ENCODE data around the gene ATG10.

The ATG10 gene

GRCh38 chr5:82169892-82170291, 198.1 kb downstream of the ATG10 start:
- DNase-seq: no peak

- DNase-seq: peak; percentile 57
These were observed 202.5 kb downstream of the ATG10 start for GRCh38 chr5:82174128-82174918.

- no peak for DNase-seq
These were observed 203.0 kb downstream of the ATG10 start for GRCh38 chr5:82174919-82175219.

GRCh38 chr5:82176115-82176814, 204.4 kb downstream of the ATG10 start:
- no peak for DNase-seq

- no peak for DNase-seq
These were observed 206.6 kb downstream of the ATG10 start for GRCh38 chr5:82178378-82178777.

- no peak for DNase-seq
These were observed 210.8 kb downstream of the ATG10 start for GRCh38 chr5:82182662-82183061.

GRCh38 chr5:82183828-82184227, 212.0 kb downstream of the ATG10 start:
- no peak for DNase-seq

GRCh38 chr5:82185851-82186250, 214.0 kb downstream of the ATG10 start:
- DNase-seq: no peak

GRCh38 chr5:82197550-82197949, 225.7 kb downstream of the ATG10 start:
- DNase-seq: no peak

GRCh38 chr5:82204567-82204966, 232.7 kb downstream of the ATG10 start:
- DNase-seq: no peak

- no peak for DNase-seq
These were observed 233.2 kb downstream of the ATG10 start for GRCh38 chr5:82205005-82205404.

GRCh38 chr5:82208371-82208770, 236.5 kb downstream of the ATG10 start:
- DNase-seq: no peak

- no peak for DNase-seq
These were observed 240.2 kb downstream of the ATG10 start for GRCh38 chr5:82211855-82212572.

GRCh38 chr5:82217917-82218316, 246.1 kb downstream of the ATG10 start:
- no peak for DNase-seq

GRCh38 chr5:82218374-82219156, 246.7 kb downstream of the ATG10 start:
- DNase-seq: no peak

GRCh38 chr5:82221020-82221419, 249.2 kb downstream of the ATG10 start:
- DNase-seq: no peak

- DNase-seq: no peak
These were observed 251.1 kb downstream of the ATG10 start for GRCh38 chr5:82222597-82223574.

GRCh38 chr5:82225525-82226172, 253.8 kb downstream of the ATG10 start:
- DNase-seq: peak; percentile 49

- DNase-seq: no peak
These were observed 263.1 kb downstream of the ATG10 start for GRCh38 chr5:82234885-82235284.

GRCh38 chr5:82244151-82244550, 272.3 kb downstream of the ATG10 start:
- DNase-seq: no peak
